GM21619 (cell line): Measurements from ENCODE around the gene SENP7.
"Not testable (repeated sequence)": the region's sequence is repeated elsewhere in the genome, so short reads cannot be mapped to it uniquely, and the experiment has no call there.

Experiments used
- ATAC-seq: cut with Tn5 transposase; IDR thresholded peaks from one replicate; pipeline ENCODE4 v1.9.1; 2021; ENCODE audit not compliant: unreplicated experiment

The SENP7 gene, protein sequence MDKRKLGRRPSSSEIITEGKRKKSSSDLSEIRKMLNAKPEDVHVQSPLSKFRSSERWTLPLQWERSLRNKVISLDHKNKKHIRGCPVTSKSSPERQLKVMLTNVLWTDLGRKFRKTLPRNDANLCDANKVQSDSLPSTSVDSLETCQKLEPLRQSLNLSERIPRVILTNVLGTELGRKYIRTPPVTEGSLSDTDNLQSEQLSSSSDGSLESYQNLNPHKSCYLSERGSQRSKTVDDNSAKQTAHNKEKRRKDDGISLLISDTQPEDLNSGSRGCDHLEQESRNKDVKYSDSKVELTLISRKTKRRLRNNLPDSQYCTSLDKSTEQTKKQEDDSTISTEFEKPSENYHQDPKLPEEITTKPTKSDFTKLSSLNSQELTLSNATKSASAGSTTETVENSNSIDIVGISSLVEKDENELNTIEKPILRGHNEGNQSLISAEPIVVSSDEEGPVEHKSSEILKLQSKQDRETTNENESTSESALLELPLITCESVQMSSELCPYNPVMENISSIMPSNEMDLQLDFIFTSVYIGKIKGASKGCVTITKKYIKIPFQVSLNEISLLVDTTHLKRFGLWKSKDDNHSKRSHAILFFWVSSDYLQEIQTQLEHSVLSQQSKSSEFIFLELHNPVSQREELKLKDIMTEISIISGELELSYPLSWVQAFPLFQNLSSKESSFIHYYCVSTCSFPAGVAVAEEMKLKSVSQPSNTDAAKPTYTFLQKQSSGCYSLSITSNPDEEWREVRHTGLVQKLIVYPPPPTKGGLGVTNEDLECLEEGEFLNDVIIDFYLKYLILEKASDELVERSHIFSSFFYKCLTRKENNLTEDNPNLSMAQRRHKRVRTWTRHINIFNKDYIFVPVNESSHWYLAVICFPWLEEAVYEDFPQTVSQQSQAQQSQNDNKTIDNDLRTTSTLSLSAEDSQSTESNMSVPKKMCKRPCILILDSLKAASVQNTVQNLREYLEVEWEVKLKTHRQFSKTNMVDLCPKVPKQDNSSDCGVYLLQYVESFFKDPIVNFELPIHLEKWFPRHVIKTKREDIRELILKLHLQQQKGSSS

DNA sequence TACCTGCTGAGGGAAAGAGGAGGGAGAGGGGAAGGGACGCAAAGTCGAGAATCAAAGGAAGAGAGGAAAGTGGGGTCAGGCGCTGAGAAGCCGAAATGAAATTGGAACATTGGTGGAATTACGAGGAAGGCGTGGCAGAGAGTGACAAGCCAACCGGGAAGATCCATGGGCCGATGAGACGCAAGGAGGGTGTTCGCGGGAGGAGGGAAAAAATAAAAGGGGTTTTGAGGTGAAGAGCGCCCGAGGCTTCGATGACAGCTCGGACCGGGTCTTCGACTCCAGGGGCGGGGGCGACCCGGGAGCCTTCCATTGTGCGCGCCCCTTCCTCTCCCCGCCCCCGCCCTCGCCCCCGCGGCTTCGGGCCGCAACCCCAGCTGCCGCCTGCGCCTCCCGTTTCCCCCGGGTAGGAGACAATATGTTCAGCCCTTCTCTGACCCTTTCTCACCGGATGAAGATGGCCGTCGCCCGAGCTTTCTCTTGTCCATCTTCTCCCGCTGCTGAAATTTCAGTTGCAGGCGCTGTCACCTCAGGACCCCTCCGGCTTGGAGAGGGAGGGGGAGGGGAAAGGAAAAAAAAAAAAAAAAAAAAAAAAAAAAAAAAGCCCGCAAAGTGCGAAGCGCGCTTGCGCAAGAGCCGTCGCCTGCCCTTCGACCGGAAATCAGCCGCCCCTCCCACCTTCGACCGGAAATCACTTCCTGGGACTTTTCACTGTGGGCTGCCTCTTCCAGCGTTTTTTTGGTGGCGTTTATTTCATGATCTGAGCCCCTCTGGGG lies at the start of gene SENP7:
SENP7 (minus strand) TSS at position 567 of the 773 bp plus-strand sequence; CDS start at position 485, 82 bp downstream.
- ATAC-seq, result peak; percentile 53

DNA sequence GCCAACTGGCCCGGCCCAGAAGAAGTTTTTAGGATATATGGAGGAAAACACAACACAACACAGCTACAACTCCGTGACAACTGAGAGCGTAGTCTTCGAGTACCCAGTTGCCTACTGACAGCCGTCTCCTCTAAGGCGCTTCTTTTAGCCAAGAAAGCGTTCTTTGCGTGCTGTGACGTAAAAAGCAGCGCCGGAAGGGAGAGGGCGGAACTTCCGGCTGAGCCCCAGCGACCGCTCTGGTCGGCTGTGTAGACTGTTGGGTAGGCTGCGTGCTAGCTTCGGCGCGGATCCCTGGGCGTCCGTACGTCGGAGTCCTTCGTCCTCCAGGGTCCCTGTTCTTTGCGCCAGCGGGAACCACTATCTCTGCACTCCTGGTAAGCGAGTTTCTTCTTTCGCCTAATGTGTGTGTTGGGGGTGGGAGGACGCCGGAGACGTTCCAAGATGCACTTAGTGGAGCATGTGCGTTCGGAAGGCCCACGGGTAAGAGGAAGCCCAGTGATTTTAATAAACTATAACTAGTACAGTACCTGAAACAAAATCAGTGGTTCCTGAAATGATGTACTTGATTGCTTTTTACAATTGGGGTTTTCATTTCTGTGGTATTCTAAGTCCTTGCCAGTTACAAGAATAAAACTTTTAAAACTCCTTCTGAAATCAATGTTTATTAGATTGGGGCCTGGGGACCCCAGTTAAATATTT lies 48.8 kb upstream of the SENP7 start, which contains the start of gene TRMT10C:
TRMT10C (plus strand) TSS at position 239 of the 699 bp plus-strand sequence. CDS start 2,914 bp downstream, outside the sequence.
- ATAC-seq, result peak; percentile 100

DNA sequence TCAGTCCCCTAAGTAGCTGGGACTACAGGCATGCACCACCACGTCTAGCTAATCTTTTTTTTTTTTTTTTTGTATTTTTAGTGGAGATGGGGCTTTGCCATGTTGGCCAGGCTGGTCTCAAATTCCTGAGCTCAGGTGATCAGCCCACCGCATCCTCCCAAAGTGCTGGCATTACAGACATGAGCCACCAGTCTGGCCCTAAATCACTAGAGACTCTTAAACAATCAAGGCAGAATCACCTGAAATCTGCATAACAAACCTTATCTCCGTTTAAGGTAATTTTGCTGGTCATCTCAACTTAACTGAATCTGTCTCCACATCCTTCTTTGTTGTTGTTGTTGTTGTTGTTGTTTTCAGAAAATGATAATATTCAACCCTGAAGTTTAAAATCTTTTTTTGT lies 43.1 kb upstream of the SENP7 start:
- no peak for ATAC-seq

DNA sequence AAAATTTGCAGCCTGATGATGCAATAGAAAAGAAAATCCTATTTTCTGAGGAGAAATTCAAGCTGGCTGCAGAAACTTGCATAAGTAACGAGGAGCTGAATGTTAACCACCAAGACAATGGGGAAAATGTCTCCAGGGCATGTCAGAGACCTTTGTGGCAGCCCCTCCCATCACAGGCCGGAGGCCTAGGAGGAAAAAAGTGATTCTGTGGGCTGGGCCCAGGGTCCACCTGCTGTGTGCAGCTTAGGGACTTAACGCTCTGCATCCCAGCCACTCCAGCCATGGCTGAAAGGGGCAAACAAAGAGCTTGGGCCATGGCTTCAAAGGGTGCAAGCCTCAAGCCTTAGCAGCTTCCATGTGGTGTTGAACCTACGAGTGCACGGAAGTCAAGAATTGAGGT lies 40.4 kb upstream of the SENP7 start:
- ATAC-seq, result not testable (repeated sequence)

DNA sequence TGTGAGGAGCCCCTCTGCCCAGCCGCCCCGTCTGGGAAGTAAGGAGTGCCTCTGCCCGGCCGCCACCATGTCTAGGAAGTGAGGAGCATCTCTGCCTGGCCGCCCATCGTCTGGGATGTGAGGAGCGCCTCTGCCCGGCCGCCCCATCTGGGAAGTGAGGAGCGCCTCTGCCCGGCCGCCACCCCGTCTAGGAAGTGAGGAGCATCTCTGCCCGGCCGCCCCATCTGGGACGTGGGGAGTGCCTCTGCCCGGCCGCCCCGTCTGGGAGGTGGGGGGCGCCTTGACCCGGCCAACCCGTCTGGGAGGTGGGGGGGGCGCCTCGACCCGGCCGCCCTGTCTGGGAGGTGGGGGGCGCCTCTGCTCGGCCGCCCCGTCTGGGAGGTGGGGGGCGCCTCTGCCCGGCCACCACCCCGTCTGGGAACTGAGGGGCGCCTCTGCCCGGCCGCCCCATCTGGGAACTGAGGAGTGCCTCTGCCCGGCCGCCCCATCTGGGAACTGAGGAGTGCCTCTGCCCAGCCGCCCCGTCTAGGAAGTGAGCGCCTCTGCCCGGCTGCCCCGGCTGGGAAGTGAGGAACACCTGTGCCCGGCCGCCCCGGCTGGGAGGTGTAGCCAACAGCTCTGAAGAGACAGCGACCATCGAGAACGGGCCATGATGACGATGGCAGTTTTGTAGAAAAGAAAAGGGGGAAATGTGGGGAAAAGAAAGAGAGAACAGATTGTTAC lies 38.5 kb upstream of the SENP7 start:
- not testable (repeated sequence) for ATAC-seq

DNA sequence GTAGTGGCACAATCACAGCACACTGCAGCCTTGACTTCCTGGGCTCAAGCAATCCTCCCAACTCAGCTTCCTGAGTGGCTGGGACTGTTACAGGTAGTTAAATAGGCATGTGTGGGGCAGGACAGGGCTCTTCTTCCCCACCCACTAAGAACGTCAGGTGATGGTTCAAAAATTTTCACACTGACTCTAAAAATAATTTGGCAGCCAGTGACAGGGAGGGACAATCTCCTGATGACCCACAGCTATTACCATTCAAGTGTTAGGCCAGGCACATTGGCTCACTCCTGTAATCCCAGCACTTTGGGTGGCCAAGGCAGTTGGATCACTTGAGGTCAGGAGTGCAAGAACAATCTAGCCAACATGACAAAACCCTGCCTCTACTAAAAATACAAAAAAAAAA lies 36.5 kb upstream of the SENP7 start:
- ATAC-seq, result no peak

DNA sequence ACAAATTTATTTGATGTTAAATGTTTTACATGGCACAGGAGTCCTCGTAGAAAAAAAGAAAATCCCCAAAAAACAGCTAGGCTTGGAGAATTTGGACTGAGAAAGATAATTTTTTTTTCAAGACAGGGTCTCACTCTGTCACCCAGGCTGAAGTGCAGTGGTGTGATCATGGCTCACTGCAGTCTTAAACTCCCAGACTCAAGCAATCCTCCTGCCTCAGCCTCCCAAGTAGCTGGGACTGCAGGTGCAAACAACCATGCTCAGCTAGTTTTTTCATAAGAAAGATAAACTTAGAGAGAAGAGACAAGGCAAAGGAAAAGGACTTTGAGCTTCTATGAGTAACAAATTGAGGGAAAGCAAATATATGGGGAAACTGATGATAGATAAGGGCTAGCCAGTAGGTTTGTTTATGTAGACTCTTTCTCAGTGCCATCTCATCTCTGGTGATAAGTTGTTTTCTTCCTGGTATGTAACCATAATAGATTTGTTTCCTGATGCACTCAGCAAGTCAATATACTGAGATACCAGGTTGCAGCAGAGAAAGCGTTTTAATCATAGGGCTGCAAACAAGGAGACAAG lies 35.6 kb upstream of the SENP7 start:
- no peak for ATAC-seq

DNA sequence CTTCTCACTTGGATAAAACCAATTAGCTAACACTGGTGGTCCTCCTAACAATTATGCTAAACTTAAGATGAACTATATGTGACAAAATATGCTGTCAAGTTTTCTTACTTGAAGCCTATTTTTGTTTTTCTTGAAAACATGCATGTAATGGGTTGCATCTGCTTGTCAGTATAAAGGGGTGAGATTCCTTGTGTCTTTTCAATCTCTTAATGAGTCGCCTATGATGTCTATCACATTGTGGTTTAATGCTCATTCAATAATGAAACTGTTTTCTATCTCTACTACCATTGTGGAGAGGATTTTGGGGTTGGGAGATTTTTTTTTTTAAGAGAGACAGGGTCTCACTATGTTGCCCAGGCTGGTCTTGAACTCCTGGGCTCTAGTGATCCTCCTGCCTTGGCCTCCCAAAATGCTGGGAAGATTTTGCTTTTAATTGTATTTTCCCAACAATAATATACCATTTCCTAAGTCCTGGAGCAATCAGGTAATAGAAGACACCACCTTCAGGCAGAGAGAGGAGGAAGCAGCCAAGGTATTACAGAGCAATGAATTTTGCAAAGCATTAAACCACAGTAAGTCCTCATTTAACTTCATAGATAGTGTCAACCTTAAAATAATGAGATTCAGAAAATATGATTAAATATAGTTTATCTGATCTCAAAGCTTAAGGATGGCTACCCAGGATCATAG lies 31.3 kb upstream of the SENP7 start:
- ATAC-seq, result no peak

DNA sequence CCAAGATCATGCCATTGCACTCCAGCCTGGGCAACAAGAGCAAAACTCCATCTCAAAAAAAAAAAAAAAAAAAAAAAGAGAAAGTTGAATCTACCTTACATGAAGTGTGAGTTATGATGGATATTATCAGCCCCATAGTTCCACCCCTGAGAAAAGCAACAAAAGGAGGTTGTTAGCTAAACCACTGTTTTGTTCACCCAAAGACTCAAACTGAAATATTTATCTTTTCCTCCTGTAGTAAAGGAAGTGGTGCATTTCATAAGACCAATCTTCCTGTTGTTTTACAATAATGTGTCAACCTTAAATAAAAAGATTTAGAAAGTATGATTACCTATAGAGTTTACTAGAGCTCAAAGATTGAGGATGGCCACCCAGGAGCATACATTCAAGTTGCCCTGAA lies 29.9 kb upstream of the SENP7 start:
- ATAC-seq, result no peak

DNA sequence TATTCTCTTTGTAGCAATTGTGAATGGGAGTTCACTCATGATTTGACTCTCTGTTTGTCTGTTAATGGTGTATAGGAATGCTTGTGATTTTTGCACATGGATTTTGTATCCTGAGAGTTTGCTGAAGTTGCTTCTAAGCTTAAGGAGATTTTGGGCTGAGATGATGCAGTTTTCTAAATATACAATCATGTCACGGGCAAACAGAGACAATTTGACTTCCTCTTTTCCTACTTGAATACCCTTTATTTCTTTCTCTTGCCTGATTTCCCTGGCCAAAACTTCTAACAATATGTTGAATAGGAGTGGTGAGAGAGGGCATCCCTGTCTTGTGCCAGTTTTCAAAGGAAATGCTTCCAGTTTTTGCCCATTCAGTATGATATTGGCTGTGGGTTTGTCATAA lies 23.9 kb upstream of the SENP7 start:
- ATAC-seq, result not testable (repeated sequence)

DNA sequence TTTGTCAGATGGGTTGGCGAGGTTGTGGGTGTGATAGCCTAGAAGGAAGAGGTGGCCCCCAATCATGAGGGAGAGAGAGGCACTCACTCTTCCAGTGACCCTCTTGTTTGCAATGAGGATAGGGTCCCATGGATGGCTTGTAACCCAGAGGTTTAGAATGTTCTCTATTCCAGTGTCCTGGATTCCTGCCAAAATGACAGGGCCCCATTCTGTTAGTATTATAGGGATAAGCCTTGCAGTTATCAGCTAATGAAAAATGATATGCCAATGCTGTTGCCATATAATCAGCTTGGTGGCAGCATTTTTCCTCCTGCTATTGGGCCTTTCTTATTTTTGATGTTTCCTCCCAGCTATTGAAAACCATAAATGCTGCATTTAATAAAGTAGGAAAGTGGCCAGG lies 23.3 kb upstream of the SENP7 start:
- ATAC-seq, result no peak

DNA sequence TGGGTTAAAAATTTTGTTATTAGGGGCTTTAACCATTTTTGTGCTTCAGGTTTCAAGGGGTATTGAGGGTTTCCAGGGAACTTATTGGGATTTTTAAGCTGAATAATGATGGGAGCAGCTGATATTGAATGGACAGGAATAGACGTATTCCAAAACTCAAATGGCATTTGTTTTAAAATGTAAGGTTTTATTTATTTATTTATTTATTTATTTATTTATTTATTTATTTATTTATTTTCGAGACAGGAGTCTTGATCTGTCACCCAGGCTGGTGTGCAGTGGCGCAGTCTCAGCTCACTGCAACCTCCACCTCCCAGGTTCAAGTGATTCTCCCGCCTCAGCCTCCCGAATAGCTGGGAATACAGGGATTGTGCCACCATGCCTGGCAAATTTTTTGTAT lies 22.2 kb upstream of the SENP7 start:
- no peak for ATAC-seq

DNA sequence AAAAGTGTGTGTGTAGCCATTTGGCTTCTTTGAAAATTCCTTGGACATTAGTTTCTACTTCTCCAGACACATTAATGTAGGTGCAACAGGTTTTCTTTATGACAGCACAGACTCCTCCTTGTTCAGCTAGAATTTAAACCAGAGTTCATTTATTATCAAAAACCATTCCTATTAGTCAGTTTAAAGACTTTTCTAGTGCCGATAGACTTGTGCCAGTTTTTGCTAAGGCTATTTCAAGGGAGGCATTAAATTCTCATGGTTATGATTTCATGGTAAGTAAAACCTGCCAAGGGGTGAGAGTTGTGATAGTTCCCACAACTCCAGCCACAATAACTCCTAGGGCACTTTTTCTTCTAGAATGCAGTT lies 20.6 kb upstream of the SENP7 start:
- ATAC-seq, result no peak

DNA sequence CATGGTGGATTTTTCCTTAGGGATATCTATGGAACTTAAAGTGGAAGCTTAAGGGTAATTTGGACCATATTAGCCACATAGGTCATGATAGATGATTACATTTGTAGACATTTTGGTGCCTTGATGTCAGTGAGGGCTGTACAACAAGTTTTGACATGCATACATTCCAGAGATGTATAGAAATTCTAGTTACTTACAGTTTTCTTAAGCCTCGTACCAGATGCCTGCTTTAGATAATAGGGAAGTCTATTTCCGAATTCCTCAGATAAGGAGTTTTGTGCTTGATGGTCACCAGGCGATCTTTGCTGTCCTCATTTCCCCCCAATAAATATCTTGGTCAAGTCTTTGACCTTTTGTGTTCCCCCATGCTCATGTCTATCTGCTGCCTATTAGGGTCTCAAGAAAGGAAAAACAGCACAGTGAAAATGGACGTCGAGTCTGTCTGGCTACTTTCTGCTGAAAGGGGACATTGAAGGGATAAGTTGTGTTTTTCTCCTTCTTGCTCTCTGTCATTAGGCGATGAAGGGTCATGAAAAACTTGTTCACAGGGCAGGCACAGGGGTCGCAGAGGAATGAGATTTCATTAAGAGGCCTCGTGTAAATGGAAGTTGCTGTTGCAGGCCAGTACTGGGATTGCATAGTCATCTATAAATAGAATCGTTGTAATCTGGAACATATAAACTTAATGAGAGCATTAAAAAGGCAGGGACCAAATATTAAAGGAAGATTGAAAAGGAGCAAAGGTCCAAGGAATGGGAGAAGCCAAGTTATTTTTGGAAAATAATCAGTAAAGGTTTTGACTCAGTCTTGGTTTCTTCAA lies 20.0 kb upstream of the SENP7 start:
- no peak for ATAC-seq

DNA sequence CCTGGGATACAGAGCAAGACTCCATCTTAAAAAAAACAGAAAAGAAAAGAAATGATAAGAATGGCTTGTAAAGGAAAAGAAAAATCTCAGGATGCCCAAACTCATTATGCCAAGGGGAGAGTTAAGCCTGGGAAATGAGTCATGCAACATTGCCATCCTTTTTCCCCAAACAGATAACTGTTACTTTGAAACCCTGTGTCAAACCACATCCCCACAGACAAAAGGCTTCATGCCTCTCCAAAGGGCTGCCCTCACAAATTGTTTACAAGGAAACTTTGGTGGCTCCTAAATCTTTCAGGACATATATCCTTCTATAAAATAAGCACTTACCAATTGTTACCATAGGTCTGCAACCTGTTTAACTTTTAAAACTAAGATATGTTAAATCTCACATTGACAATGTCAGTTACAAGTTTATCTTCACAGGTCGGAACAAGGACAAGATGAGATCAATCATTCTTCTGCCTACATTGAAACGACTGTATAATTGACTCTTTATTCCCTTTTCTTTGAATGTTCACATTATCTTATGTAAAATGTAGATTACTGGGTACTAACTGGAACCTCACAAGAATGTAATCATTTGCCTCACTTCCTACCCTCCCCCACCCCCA lies 18.6 kb upstream of the SENP7 start:
- ATAC-seq, result no peak

DNA sequence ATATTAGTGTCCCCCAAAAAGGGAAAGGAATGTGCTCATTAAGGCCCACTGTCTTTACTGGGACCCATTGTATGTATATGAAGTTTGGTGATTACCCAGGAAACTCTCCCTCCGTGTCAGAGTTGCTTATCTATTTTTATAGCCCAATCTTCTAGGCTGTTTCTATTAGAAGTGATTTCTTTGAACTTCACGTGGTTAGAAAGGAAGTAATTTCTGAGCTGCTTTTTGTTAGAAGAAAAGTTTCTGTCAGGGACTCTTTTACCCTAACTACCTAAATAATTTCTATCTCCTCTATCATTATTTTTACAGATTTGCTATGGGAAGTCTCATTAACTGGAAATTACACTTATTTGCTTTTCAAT lies 17.7 kb upstream of the SENP7 start:
- ATAC-seq, result no peak
